ENCODE results near the gene PPP1R15B.

The PPP1R15B gene

DNA sequence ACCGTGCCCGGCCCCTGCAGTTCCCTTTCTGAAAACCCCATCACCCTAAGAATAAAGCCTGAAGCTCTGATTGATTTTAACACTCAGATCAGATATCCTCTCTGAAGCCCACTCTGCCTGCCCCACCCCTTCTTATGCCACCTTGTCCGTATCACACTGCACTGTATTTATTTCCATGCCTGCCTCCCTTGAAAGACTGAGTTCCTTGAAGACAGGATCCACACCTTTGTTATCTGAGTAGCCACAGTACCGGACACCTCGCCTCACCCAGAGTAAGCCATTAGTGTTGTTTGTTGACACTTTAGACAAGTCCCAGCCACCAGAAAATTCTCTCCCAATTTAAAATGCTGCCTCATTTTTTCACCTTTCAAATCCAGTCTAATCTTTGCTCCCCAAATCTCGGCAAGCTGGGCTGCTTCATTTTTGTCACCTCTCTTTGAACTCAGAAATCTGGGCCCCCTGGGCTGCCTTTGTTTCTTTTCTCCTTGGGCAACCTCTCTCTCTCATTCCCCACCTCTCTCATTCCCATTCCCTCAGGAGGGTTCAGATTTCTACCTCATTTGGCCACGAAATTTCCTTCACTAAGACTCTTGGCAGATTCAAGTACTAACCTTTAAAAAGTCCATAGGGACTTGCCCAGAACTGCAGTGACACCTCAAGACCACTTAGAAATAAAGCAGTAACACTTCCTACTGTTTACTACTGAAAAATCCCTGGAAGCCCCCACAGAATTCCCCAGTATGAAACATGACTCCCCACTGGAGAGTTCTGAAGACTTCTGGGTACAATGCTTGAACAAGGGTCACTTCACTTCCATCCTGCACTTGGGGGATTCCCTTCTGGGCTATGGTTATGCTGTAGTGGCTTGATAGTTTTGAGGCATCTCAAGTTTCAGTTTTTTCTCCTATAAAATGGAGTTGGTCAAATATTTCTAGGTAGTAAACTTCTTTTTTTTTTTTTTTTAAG, 8.7 kb upstream of the PPP1R15B start:
- DNase-seq (ENCODE audit: low read depth): no peak

DNA sequence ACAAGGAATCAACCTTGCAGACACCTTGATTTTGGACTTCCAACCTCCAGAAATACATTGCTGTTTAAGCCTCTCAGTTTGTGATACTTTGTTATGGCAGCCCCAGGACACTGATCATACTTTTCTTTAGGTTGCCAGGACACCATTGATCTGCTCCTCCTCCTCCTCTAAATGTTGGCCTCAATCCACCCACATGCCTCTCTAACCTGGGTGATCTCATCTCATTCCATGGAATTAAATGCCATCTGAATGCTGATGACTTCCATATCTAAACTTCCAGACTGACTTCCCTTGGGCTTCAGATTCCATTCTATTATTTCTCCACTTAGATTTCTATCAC, 7.4 kb upstream of the PPP1R15B start:
- no peak for DNase-seq (ENCODE audit: low read depth)

DNA sequence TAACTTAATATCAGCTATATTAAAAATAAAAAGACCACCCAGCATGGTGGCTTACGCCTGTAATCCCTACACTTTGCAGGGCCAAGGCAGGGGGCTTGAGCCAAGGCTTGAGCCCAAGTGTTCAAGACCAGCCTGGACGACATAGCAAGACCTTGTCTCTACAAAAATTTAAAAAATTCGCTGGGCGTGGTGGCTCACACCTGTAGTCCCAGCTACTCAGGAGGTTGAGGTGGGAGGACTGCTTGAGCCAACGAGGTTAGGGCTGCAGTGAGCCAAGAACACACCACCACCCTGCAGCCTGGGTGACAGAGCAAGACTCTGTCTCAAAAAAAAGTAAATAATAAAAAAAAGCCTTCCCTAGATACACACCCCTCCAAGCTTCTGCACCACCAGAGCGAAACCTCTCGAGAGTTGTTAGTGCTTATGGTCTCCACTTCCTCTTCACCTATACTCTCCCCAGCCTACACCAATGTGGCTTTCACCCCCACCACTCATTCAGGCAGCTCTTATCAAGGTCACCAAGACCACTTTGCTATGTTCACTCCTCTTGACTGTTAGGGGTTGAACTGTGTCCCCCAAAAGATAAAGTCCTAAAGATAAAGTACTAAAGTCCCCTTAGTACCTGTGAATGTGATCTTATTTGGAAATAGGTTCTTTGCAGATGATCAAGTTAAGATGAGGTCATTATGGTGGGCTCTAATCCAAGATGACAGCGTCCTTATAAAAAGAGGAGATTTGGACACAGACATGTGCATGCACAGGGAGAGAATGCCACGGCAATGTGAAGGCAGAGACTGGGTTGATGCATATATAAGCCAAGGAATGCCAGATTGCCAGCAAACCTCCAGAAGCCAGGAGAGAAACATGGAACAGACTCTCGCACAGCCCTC, 6.8 kb upstream of the PPP1R15B start:
- no peak for DNase-seq (ENCODE audit: low read depth)

DNA sequence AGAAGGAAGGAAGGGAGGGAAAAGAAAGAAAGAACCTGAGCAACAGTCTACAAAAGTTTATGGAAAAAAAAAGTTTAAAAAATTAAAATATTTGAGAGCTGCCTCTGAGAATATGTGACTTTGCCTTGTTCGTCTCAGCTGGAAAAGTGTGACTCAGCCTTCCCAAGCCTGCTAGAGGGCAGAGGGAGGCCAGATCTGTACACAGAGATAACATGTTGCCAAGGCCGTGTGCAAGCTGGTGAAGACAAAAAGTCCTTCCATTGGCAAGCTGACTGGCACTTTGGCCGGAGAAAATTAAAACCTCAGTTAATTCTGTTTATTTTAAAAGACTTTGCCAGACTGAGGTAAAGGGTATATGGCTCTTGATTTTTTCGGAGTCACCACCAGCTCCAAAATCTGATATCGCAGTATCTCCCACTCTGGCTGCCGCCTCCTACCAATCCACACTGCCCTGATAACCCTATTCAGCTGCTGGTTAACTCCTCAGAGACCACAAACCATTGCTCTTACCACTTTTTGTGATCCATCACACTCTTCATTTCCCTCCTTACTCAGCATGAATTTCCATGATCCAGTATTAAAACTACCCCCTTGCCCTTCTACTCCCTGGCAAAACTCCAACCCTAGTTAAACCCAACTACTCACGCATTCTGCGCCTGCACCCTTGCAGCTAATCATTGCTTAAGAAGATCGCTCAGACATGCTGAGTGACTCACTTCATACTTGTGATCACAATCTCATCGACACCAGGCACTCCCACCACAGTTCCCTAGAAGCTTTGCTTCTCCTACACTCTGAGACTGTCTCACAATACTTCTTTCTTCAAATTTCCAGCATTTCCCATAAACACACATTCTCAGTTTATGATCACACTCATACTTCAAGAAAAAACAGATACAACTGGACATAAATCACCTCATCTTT, 5.7 kb upstream of the PPP1R15B start:
- DNase-seq (ENCODE audit: low read depth): peak; percentile 94

DNA sequence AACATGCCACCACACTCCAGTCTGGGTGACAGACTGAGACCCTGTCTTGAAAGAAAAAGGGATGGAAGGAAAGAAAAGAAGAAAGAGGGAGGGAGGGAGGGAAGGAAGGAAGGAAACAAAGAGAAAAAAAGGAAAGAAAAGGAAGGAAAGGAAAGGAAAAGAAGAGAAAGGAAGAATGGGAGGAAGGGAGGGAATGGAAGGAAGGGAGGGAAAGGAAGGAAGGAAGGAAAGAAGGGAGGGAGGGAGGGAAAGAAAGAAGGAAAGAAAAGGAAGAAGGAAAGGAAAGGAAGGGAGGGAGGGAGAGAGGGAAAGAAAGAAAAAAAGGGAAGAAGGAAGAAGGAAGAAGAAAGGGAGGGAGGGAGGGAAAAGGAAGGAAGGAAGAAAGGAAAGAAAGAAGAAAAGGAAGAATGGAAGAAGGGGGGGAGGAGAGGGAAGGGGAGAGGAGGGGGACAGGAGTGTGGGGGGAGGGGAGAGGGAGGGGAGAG, 5.0 kb upstream of the PPP1R15B start:
- DNase-seq (ENCODE audit: low read depth): no peak

DNA sequence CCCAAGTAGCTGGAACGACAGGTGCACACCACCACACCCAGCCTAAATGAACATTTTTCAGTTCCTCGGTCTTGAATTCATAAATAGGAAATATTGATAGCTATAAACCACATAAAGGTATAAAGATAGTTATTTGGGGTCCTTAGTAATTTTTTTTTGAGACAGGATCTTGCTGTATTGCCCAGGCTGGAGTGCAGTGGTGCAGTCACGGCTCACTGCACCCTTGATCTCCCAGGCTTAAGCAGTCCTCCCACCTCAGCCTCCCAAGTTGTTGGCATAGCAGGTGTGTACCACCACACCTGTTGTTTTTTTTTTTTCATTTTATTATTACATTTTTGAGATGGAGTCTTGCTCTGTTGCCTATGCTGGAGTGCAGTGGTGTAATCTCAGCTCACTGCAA, 3.7 kb upstream of the PPP1R15B start:
- DNase-seq (ENCODE audit: low read depth): no peak

DNA sequence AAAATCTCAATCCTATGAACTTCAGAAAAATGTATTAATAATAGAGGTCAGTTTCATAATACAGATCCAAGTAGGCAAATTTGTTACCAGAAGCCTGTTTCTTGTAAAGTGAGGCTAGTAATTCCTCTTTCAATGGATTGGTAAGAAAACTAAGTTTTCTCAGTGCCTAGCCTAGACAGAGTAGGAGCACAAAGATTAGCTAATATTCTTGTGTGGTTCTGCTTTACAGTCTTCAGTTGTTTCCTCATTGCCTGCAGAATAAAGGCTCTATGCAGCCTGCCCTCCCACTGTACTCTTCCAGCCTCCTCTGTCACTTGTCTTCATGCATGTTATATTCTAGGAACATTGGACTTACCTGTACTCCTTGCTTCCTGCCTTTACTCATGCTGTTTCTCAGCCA, 2.4 kb upstream of the PPP1R15B start:
- DNase-seq (ENCODE audit: low read depth): no peak

DNA sequence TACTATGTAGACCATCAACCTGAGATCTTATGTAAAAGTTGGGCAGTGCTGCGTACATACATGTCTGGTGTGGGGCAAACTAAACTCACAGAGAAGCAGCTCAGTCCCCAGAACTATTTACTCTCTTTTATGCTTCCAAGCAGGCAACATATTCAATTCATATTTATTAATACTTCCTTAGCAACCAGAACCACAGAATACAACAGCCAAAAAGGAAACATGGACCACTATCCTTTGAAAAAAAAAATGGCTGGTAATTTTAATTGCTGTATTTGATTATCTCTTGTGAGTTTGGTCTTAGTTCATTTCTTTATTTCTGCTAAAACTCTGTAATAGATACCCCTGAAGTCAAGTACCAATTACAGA, 1.5 kb upstream of the PPP1R15B start:
- no peak for DNase-seq (ENCODE audit: low read depth)

DNA sequence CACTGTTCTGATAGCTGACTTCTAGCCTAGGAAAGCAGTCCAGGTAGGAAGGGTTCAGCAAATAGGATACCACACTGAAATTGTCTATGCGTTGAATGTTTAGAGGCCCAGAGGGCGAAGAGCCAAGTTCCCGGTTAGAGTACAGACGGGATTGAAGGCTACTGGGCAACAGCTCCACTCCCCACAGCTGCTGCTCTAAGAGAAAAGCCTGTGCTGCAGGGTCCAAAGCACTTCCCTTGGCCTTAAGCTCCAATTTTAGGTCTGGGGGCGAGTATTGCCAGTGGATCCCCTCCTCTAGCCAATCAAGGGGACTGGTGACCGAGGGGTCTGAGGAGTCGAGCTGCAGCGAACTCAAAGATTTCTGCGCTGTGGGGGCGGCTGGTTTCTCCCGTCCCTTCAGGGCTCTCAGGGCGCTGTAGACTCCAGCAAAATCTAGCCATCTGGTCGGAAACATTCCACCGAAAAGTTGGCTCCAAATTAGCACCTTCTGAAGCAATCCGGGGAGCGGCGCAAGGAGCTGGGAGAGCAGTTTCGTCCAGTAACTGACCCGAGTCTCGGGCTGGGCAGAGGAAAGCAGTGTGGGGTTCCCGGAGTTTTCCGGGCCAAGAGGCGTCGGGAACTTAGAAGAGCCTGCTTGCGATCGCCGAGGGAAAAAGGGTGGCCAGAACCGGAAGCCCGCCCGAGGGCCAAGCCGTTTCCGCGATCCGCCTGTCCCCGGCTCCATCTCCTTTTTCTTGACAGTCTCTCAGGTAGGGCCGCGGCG, 748 bp downstream of the PPP1R15B start:
- no peak for DNase-seq (ENCODE audit: low read depth)

DNA sequence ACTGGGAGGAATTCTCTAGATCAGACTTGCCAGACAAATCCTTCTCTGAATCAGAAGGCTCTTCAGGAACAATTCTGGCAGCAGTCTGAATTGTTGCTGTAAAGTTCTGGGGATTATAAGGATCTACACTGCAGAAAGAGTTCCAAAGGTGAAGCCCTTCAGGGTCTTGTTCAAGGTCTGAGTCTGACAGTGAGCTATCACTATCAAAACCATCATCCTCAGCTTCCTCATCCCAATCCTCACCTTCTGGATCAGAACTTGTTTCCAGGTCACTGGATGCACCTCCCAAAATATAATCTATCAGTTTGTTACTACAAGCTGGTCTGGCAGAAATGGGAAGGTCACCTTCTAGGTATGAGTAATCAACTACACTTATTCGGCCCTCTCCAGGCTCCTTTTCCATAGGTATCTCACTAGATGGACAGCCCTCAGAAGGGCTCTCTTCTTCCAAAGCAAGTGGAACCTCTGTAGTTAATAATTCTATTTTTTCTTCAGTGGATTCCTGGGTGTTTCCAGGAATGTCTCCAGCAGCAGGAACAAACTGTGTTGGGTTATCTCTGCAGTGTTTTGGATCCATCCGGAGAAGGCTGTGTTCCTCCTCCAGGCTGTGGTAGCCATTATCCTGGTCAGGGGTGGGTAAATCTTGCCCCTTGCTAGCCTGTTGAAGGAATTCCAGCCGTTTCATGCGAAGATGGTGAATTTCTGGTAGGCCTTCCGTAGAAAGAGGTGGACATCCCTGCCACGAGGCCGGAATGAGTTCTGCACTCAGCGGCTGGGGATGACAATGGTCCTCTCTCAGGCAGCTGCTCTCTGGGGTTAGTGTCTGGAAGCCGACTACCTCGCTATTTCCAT, 1.6 kb downstream of the PPP1R15B start:
- no peak for DNase-seq (ENCODE audit: low read depth)

DNA sequence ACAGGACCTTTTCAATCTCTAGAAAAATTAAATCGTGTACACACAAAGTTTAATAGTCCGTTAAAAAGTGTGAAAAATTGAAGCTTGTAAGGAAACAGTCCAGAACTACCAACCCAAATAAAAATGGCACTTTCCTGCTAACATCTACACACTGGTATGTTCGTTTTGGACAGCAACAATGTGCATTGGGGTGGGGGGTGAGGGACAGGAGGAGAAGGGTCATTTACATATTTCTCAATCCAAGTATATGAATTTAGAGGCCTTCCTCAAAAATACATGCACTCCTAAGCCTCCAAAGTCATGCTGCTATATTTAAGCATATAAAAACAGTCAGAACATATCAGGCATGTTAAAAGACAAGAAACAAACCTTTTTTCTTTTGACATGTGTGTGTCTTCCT, 2.5 kb downstream of the PPP1R15B start:
- no peak for DNase-seq (ENCODE audit: low read depth)

DNA sequence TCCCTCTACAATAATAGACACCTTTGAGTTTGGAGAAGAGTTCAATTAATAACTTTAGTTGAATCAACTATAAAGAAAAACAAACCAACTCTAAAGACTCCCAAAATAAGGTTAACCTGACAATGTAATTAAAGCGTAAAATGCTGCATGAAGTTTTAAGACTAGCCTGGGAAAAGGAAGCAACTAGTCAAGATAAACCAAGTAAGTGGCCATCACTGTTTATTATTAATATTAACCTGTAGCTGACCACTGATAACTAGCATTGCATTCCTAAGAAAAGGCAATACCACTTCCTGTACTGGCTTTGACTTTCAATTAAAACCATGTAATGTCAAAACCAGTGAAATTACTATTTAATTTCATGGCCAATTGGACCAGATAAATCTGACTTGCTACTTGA, 3.0 kb downstream of the PPP1R15B start:
- no peak for DNase-seq (ENCODE audit: low read depth)

DNA sequence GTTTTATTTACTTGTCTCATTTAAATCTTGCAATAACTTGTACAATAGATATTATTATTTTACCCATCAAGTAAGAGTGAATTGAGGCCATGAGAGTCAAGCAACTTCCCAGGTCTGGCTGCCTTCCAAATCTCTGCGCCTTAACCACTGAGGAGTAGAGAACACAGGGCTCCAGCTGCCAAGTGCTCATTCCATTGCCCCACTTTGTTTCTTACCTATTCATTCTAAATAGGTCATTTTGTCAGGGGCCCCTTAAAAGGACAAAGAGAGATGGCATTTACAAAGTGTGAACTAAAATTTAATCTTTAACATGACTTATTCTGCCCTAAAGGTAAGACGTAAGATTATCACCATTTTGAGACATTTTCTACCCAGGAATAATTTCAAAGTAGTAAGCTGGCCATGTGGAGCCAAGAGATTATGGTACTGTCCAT, 3.5 kb downstream of the PPP1R15B start:
- DNase-seq (ENCODE audit: low read depth): no peak

DNA sequence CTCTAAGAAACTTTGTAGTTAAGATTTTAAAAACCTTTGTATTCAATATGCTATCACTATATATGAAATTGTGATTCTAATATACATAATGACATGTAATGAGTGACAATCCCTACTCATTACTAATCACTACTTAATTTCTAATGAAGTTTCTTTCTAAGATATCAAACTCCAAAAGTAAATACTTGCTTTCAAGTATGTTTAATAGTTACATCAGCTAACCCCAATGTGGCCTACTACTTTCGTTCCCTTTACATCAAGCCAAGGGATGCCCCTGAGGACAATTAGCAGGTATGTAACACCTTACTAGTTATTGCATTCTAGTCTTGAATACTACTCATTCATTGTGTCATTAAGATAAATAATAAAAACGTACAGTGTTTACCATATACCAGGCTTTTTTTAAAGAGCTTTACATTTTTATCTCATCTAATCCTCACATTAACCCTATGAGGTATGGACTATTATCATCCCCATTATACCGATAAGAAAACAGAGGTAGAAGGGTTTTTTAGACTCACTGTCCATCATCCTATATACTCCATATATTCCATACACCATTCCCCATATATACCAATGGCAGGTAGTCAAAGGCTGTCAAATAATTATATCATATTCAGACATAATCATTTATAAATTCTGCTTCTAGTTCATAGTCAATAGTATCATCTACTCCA, 4.2 kb downstream of the PPP1R15B start:
- DNase-seq (ENCODE audit: low read depth): no peak

DNA sequence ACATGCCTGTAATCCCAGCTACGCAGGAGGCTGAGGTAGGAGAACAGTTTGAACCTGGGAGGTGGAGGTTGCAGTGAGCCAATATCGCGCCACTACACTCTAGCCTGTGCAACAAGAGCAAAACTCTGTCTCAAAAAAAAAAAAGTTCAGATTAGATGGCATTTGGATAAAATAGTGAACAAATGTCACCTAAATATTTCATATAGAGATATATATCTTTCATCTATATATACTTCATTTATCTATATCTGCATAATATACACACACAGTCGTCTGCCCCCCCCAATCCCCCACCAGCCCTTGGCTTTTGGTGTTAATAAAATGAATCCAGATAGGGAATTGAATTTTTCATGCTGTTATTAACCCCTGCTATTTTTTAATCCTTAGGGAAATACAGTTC, 5.0 kb downstream of the PPP1R15B start:
- DNase-seq (ENCODE audit: low read depth): no peak

DNA sequence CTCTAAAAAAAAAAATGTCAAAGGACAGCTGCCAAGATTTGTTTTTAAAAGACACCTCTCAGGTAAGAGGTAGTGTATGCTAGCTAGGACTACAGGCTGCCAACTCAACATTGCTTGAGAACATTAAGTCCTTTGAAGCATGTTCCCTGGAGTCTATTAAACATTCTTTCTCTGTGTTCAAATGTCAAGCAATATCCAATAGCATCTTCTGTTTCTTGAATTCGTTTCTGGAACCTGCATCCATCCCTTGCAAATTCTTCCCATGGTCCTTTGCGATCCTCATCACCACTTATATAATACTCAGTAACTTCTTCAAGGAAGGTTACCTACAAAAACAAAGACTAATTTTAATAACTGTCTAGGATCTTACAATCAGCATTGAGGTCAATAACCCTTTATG, 5.6 kb downstream of the PPP1R15B start:
- DNase-seq (ENCODE audit: low read depth): no peak

DNA sequence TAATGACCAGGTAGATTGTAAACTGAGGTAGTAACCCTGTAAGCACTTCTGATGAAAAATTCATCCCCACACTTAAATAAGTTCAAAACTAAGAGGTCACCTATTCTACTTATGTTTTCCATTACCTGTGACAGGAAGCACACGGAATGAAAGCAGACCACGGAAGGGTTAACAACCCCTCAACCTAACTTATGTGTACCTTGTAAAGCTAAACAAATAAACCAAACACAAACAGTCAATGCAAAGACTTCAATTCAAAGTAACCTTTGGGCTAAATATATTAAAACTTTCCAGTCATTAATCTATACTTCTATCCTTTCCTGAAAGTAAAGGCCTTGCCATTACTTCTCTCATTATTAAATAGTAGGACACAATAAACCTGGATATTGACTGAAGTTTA, 7.0 kb downstream of the PPP1R15B start:
- DNase-seq (ENCODE audit: low read depth): no peak

DNA sequence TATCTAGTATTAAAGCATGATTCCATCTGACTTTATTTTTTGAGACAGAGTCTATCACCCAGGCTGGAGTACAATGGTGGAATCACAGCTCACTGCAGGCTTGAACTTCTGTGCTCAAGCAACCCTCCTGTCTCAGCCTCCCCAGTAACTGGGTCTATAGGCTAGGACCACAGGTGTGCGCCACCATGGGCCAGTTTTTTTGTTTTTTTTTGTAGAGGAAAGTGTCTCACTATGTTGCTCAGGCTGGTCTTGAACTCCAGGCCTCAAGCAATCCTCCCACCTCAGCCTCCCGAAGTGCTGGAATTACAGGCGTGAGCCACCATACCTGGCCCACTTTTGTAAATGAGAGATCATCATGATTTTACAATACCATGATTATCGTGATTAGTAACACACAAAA, 9.2 kb downstream of the PPP1R15B start:
- no peak for DNase-seq (ENCODE audit: low read depth)

DNA sequence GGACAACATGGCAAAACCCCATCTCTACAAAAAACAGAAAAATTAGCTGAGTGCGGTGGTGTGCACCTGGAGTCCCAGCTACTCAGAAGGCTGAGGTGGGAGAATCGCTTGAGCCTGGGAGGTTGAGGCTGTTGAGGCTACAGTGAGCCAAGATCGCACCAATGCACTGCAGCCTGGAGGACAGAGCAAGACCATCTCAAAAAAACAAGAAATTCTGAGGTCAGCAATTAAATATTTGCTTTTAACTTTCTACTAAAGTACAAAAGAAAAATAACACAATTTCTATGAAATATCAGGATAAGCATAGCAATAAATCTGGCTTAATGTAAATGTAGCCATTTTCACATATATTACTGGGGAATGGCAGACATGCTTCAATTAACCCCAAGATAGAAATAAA, 9.9 kb downstream of the PPP1R15B start:
- DNase-seq (ENCODE audit: low read depth): no peak
